ENCODE measurements around the gene RIPK1.
"Not testable (repeated sequence)": the region's sequence is repeated elsewhere in the genome, so short reads cannot be mapped to it uniquely, and the experiment has no call there.

Gene RIPK1

GRCh38 chr6:3075772-3076113 is 7.4 kb downstream of the RIPK1 start:
- peaks cover 33% of the 10 kb centered on the region for H3K36me3 ChIP-seq
- H3K4me3 ChIP-seq (ENCODE audit: low read depth, low read length): no peak overlapping the region
- H3K27me3 ChIP-seq (ENCODE audit: insufficient read depth, low read depth, severe bottlenecking): no peaks in the 10 kb centered on the region
- no peak overlapping the region for H3K27ac ChIP-seq
- H3K9me3 ChIP-seq (ENCODE audit: severe bottlenecking): no peaks in the 10 kb centered on the region
- TF ChIP-seq, protein P1, sequence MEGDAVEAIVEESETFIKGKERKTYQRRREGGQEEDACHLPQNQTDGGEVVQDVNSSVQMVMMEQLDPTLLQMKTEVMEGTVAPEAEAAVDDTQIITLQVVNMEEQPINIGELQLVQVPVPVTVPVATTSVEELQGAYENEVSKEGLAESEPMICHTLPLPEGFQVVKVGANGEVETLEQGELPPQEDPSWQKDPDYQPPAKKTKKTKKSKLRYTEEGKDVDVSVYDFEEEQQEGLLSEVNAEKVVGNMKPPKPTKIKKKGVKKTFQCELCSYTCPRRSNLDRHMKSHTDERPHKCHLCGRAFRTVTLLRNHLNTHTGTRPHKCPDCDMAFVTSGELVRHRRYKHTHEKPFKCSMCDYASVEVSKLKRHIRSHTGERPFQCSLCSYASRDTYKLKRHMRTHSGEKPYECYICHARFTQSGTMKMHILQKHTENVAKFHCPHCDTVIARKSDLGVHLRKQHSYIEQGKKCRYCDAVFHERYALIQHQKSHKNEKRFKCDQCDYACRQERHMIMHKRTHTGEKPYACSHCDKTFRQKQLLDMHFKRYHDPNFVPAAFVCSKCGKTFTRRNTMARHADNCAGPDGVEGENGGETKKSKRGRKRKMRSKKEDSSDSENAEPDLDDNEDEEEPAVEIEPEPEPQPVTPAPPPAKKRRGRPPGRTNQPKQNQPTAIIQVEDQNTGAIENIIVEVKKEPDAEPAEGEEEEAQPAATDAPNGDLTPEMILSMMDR (IDR thresholded peaks at IDR 0.05; ENCODE audit: low read depth, low read length): no peak
- no peak for DNase-seq

GRCh38 chr6:3076320-3076719 is 8.0 kb downstream of the RIPK1 start:
- Histone ChIP-seq H3K4me3 (ENCODE audit: low read depth, low read length) (no peak overlapping the region), H3K36me3 (peaks cover 39% of the 10 kb centered on the region), H3K9me3 (ENCODE audit: severe bottlenecking) (no peaks in the 10 kb centered on the region), H3K27me3 (ENCODE audit: insufficient read depth, low read depth, severe bottlenecking) (no peaks in the 10 kb centered on the region), H3K27ac (no peak overlapping the region)
- TF ChIP-seq, protein P1 (IDR thresholded peaks at IDR 0.05; ENCODE audit: low read depth, low read length): no peak
- DNase-seq: no peak

DNA sequence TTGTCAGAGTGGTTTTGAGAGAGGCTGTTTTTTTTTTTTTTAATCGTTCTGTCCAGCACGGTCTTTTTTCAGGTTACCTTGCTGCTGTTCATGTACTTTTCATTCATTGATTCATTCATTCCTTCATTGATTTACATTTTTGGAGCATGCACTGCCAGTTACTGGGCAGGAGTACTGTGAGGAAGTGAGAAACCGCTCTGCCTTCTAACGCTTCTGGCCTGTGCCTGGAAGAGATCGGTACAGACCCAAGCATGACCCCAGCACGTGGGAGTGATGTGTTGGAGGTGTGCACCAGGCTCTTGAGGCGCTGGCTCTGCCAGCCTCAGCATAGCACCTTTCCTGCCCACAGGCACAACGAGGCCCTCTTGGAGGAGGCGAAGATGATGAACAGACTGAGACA is 9.1 kb downstream of the RIPK1 start:
- H3K36me3 ChIP-seq: peaks cover 43% of the 10 kb centered on the region
- H3K4me3 ChIP-seq (ENCODE audit: low read depth, low read length): no peak overlapping the region
- H3K27me3 ChIP-seq (ENCODE audit: insufficient read depth, low read depth, severe bottlenecking): no peaks in the 10 kb centered on the region
- H3K27ac ChIP-seq: no peak overlapping the region
- TF ChIP-seq, protein P1 (IDR thresholded peaks at IDR 0.05; ENCODE audit: low read depth, low read length): no peak
- no peak for DNase-seq
- no peaks in the 10 kb centered on the region for H3K9me3 ChIP-seq (ENCODE audit: severe bottlenecking)

DNA sequence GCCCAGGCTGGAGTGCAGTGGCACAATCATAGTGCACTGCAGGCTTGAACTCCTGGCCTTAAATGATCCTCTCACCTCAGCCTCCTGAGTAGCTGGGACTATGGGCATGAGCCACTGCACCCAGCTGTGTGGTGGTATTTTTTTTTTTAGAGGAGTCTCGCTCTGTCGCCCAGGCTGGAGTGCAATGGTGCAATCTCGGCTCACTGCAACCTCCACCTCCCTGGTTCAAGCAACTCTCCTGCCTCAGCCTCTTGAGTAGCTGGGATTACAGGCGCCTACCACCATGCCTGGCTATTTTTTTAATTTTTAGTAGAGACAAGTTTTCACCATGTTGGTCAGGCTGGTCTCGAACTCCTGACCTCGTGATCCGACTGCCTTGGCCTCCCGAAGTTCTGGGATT is 10.7 kb downstream of the RIPK1 start:
- H3K36me3 ChIP-seq: peaks cover 56% of the 10 kb centered on the region
- not testable (repeated sequence) for H3K27ac ChIP-seq; DNase-seq; H3K9me3 ChIP-seq (ENCODE audit: severe bottlenecking); H3K4me3 ChIP-seq (ENCODE audit: low read depth, low read length); H3K27me3 ChIP-seq (ENCODE audit: insufficient read depth, low read depth, severe bottlenecking)

- TF ChIP-seq, protein P1 (IDR thresholded peaks at IDR 0.05; ENCODE audit: low read depth, low read length): no peak
- Histone ChIP-seq H3K36me3 (peaks cover 58% of the 10 kb centered on the region), H3K4me3 (ENCODE audit: low read depth, low read length) (no peak overlapping the region), H3K27me3 (ENCODE audit: insufficient read depth, low read depth, severe bottlenecking) (no peaks in the 10 kb centered on the region), H3K27ac (no peak overlapping the region), H3K9me3 (ENCODE audit: severe bottlenecking) (no peaks in the 10 kb centered on the region)
- DNase-seq: no peak
These were observed 11.4 kb downstream of the RIPK1 start for GRCh38 chr6:3079682-3080081.

DNA sequence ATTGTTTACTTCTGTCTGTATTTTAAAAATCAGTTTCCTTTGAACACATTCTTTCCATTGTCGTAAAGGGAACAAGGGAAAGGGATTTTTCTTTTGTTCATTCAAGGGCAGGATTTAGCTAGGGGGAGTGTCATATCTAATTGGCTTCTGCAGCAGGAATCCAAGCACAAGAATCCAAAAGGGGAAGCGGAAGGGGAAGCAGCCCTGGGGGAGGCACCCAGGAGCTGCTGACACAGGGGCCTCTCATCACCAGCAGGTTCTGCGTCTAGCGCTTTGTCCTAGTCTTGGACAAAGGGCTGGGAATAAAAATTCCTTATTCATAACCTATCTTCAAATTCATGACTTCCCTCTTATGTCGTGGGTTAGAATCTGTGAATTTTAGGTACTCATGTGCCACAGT is 13.7 kb downstream of the RIPK1 start:
- no peaks in the 10 kb centered on the region for H3K27me3 ChIP-seq (ENCODE audit: insufficient read depth, low read depth, severe bottlenecking)
- no peak for DNase-seq
- no peak overlapping the region for H3K27ac ChIP-seq
- H3K9me3 ChIP-seq (ENCODE audit: severe bottlenecking): no peaks in the 10 kb centered on the region
- TF ChIP-seq, protein P1 (IDR thresholded peaks at IDR 0.05; ENCODE audit: low read depth, low read length): no peak
- no peak overlapping the region for H3K4me3 ChIP-seq (ENCODE audit: low read depth, low read length)
- peaks cover 72% of the 10 kb centered on the region for H3K36me3 ChIP-seq

All from WERI-Rb-1 (cell line).